ENCODE results near the gene RNU5D-1.

RNU5D-1 gene

DNA sequence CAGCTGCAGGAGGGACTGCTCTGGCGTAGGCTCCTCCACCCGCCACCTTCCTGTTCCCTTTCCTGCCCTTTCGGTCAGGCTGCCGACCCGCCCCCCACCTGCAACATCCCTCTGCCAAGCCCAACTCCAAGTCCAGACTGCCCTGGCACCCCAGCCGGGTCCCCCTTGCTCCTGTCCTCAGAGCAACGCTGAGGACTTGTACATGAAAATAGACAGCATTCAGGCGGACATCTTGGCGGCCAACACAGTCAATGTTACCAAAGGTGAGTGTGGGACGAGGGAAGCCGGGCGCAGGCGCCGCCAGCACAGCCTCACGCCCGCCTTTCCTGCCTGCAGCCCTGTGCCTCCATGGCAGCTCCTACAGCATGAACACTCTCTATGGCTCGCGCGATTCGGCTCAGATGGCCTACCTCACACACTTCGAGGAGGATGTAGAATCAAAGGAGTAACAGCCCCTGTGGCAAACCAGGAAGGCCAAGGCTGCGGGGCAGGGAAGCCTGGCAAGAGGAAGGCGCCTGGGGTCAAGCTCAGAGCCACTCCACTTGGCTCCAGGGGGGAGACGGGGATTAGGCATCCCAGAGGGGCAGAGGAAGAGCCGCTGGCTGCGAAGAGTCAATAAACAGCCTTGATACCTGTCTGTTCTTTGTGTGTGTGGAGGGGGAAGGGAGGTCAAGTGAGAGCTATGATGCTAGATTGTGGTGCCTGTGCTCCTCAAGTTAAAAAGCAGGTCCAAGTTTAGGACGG is 5.8 kb downstream of the RNU5D-1 start:
- Histone ChIP-seq H3K4me1 (ENCODE audit: control insufficient read depth, insufficient read depth, low read length, poor library complexity, severe bottlenecking) (no peaks in the 10 kb centered on the region), H3K4me3 (ENCODE audit: extremely low read depth, insufficient read depth, low read length, poor library complexity, severe bottlenecking) (no peak overlapping the region), H3K36me3 (ENCODE audit: control insufficient read depth, insufficient read depth, low read length) (no peaks in the 10 kb centered on the region), H3K27ac (ENCODE audit: low read depth, low read length, severe bottlenecking) (no peak overlapping the region), H3K9me3 (ENCODE audit: control insufficient read depth, low read length) (no peaks in the 10 kb centered on the region)
- WGBS, 2 experiments (ENCODE audit: insufficient coverage in 2 of 2): 94 to 95% methylated on average over 26 to 27 of the region's 27 CpGs

DNA sequence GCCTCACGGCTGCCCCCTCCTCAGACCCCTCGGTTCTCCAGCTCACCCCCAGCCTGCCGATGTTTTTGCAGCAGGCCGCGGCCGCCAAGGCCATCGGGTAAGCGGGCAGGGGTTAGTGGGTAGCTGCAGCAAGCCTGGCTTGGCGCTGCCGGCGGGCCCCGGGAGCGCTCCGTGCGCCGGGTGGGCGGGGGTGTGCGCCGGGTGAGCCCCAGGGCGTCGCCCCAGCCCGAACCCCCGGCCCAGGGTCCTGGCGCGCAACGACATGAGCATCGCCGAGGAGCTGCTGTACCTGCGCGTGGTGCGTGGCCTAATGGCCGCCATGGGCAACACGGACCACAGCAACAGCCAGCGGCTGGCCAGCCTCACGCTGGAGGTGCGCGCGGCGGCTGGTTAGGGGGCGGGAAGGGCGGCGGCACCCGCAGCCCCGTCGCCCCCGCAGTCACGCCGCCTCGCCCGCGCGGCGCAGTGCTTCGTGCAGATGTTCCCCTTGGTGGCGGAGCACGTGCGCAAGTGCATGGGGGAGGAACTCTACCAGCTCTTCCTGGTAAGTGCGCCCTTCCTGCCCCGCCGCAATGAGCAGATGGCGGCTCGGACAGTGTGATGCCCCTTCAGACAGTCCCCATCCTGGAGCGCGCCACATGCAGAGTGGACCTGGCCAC is 6.5 kb downstream of the RNU5D-1 start:
- Histone ChIP-seq H3K36me3 (ENCODE audit: control insufficient read depth, insufficient read depth, low read length) (no peaks in the 10 kb centered on the region), H3K4me1 (ENCODE audit: control insufficient read depth, insufficient read depth, low read length, poor library complexity, severe bottlenecking) (no peaks in the 10 kb centered on the region), H3K9me3 (ENCODE audit: control insufficient read depth, low read length) (no peaks in the 10 kb centered on the region), H3K4me3 (ENCODE audit: extremely low read depth, insufficient read depth, low read length, poor library complexity, severe bottlenecking) (no peak overlapping the region), H3K27ac (ENCODE audit: low read depth, low read length, severe bottlenecking) (no peak overlapping the region)
- 97 to 98% methylated on average over 57 to 63 of the region's 64 CpGs for WGBS, 2 experiments (ENCODE audit: insufficient coverage in 2 of 2)

DNA sequence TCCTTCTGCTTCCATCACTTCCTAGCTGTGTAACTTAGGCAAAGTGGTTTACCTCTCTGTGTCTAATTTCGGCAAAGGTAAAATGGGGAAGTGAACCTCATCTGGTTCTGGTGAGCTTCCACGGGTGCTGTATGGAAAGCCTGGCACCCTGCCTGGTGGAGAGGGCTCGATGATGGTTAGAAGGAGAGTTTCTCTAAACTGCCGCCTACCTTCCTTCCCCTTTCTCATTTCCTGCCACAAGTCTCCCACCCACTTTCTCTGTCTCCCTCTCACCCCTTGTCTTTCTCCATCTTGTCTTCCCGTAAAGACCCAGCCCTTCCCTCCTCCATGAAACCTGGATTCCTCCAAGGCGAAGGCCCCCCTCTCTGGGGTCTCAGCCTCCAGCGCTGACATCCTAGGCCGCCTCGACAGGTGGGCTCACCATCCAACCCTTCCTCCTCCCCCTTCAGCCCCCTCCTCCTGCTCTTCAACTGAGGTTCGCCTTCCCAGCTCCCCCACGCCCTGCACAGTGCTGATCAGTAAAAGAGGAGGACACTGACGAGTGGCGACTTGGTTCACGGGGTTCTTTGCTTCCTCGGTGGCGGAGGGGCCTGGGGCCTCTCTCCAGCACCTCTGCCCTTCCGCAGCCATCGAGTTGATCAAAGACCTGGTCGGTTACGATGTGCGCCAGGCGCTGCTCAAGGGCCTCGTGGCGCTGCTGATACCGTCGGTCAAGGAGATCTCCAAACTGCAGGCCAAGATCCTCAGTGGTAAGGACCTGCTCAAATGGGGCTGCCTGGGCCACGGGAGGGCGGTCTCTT is 7.3 kb downstream of the RNU5D-1 start:
- Histone ChIP-seq H3K4me3 (ENCODE audit: extremely low read depth, insufficient read depth, low read length, poor library complexity, severe bottlenecking) (no peak overlapping the region), H3K4me1 (ENCODE audit: control insufficient read depth, insufficient read depth, low read length, poor library complexity, severe bottlenecking) (no peaks in the 10 kb centered on the region), H3K27ac (ENCODE audit: low read depth, low read length, severe bottlenecking) (no peak overlapping the region), H3K9me3 (ENCODE audit: control insufficient read depth, low read length) (no peaks in the 10 kb centered on the region), H3K36me3 (ENCODE audit: control insufficient read depth, insufficient read depth, low read length) (no peaks in the 10 kb centered on the region)
- 96 to 98% methylated on average over 19 to 25 of the region's 28 CpGs for WGBS, 2 experiments (ENCODE audit: insufficient coverage in 2 of 2)

GRCh38 chr1:44723064-44723463 is 7.9 kb downstream of the RNU5D-1 start:
- Histone ChIP-seq H3K4me1 (ENCODE audit: control insufficient read depth, insufficient read depth, low read length, poor library complexity, severe bottlenecking) (no peaks in the 10 kb centered on the region), H3K27ac (ENCODE audit: low read depth, low read length, severe bottlenecking) (no peak overlapping the region), H3K36me3 (ENCODE audit: control insufficient read depth, insufficient read depth, low read length) (no peaks in the 10 kb centered on the region), H3K9me3 (ENCODE audit: control insufficient read depth, low read length) (no peaks in the 10 kb centered on the region), H3K4me3 (ENCODE audit: extremely low read depth, insufficient read depth, low read length, poor library complexity, severe bottlenecking) (no peak overlapping the region)
- WGBS, 2 experiments (ENCODE audit: insufficient coverage in 2 of 2): 96 to 99% methylated on average over 8 to 9 of the region's 9 CpGs

- no peaks in the 10 kb centered on the region for H3K36me3 ChIP-seq (ENCODE audit: control insufficient read depth, insufficient read depth, low read length)
- WGBS, 2 experiments (ENCODE audit: insufficient coverage in 2 of 2): 50 to 57% methylated on average over 7 to 8 of the region's 14 CpGs
- H3K4me1 ChIP-seq (ENCODE audit: control insufficient read depth, insufficient read depth, low read length, poor library complexity, severe bottlenecking): no peaks in the 10 kb centered on the region
- peak overlapping the region; percentile 92 for H3K27ac ChIP-seq (ENCODE audit: low read depth, low read length, severe bottlenecking)
- H3K9me3 ChIP-seq (ENCODE audit: control insufficient read depth, low read length): no peaks in the 10 kb centered on the region
- no peak overlapping the region for H3K4me3 ChIP-seq (ENCODE audit: extremely low read depth, insufficient read depth, low read length, poor library complexity, severe bottlenecking)
Measured at GRCh38 chr1:44721485-44722361, 9.2 kb downstream of the RNU5D-1 start.

DNA sequence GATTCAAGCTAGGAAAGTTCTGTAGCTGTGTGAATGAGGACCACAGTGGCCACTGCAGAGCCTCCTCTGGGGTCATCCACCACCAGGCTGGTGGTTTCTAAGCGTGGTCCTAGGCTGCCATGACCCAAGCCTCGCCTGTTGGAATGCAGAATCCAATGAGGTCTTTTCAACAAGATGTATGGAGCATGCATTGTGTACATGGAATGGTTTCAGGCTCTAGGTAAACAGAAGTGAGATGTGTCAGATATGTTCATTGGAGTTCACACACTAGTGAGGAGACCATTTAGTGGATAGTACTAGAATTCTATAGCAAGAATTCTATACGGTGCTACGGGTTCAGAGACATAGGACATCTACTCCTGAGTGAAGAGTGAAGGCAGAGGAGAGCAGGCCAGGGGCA is 10.7 kb downstream of the RNU5D-1 start:
- Histone ChIP-seq H3K4me1 (ENCODE audit: control insufficient read depth, insufficient read depth, low read length, poor library complexity, severe bottlenecking) (no peaks in the 10 kb centered on the region), H3K36me3 (ENCODE audit: control insufficient read depth, insufficient read depth, low read length) (no peaks in the 10 kb centered on the region), H3K4me3 (ENCODE audit: extremely low read depth, insufficient read depth, low read length, poor library complexity, severe bottlenecking) (no peak overlapping the region), H3K9me3 (ENCODE audit: control insufficient read depth, low read length) (no peaks in the 10 kb centered on the region), H3K27ac (ENCODE audit: low read depth, low read length, severe bottlenecking) (no peak overlapping the region)
- WGBS, 2 experiments (ENCODE audit: insufficient coverage in 2 of 2): 39 to 69% methylated on average over 2 to 4 of the region's 4 CpGs

DNA sequence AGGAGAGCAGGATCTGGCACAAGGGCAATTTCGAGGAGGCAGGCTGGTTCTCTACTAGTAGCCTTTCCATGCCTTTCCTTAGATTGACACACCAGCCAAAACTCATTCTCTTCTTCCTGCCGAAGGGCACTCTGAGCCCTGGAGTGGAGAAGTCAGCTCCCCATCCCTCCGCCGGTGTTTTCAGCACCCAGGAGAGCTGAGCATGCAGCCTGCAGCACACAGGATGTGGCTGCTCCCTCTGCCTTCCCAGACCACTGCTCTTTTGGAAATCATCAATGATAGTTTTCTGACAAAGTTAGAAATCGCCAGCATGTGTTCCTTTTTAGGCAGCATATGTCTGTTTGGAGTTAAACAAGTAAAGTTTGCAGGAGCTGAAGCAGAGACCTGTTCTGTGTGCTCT is 11.7 kb downstream of the RNU5D-1 start:
- WGBS, 2 experiments (ENCODE audit: insufficient coverage in 2 of 2): 81 to 91% methylated on average over 3 to 5 of the region's 5 CpGs
- Histone ChIP-seq H3K36me3 (ENCODE audit: control insufficient read depth, insufficient read depth, low read length) (no peaks in the 10 kb centered on the region), H3K4me1 (ENCODE audit: control insufficient read depth, insufficient read depth, low read length, poor library complexity, severe bottlenecking) (no peaks in the 10 kb centered on the region), H3K27ac (ENCODE audit: low read depth, low read length, severe bottlenecking) (no peak overlapping the region), H3K4me3 (ENCODE audit: extremely low read depth, insufficient read depth, low read length, poor library complexity, severe bottlenecking) (no peak overlapping the region), H3K9me3 (ENCODE audit: control insufficient read depth, low read length) (no peaks in the 10 kb centered on the region)

DNA sequence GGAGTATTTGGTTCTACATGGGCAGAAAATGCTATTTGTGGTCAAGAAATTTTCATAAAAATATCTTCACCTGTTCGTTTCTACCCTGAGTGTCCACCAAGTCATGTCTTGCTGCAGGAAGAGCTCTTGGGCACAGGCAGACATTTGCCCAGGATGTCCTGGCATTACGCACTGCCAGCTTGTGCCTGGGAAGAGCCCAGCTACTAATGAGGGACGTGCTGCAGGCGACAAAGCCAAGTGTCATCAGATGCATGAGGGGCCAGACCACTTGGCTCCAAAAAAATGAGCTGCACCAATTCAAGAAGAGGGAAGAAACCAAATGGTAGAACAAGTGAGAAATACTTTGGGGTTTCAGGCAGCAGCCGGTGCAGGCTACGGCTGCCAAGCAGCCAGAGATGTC is 12.9 kb downstream of the RNU5D-1 start:
- no peak overlapping the region for H3K27ac ChIP-seq (ENCODE audit: low read depth, low read length, severe bottlenecking)
- no peak overlapping the region for H3K4me3 ChIP-seq (ENCODE audit: extremely low read depth, insufficient read depth, low read length, poor library complexity, severe bottlenecking)
- no peaks in the 10 kb centered on the region for H3K9me3 ChIP-seq (ENCODE audit: control insufficient read depth, low read length)
- no peaks in the 10 kb centered on the region for H3K4me1 ChIP-seq (ENCODE audit: control insufficient read depth, insufficient read depth, low read length, poor library complexity, severe bottlenecking)
- 94 to 100% methylated on average over 5 to 6 of the region's 6 CpGs for WGBS, 2 experiments (ENCODE audit: insufficient coverage in 2 of 2)
- H3K36me3 ChIP-seq (ENCODE audit: control insufficient read depth, insufficient read depth, low read length): no peaks in the 10 kb centered on the region

DNA sequence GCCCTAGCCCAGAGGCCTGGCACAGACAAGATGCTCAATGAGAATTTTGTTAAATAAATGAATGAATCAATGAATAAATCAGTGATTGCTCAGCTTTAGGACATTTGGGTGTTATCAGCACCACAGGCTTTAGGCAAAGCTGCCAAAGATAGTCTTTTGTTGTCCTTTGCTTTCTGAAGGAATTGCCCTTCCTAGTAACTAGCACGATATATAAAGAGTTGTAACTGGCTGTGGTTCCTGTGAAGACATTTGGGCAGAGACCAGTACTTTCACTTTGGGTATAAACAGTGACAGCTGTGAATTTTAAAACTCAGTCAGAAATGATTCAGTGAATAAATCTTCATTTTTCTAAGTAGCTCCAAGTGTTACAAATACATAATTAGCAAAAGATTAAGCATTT is 13.3 kb downstream of the RNU5D-1 start:
- H3K4me3 ChIP-seq (ENCODE audit: extremely low read depth, insufficient read depth, low read length, poor library complexity, severe bottlenecking): no peak overlapping the region
- H3K36me3 ChIP-seq (ENCODE audit: control insufficient read depth, insufficient read depth, low read length): no peaks in the 10 kb centered on the region
- no peak overlapping the region for H3K27ac ChIP-seq (ENCODE audit: low read depth, low read length, severe bottlenecking)
- no peaks in the 10 kb centered on the region for H3K4me1 ChIP-seq (ENCODE audit: control insufficient read depth, insufficient read depth, low read length, poor library complexity, severe bottlenecking)
- H3K9me3 ChIP-seq (ENCODE audit: control insufficient read depth, low read length): no peaks in the 10 kb centered on the region
- WGBS, 2 experiments (ENCODE audit: insufficient coverage in 2 of 2): no CpG with 5 or more reads among the region's 1 CpG

DNA sequence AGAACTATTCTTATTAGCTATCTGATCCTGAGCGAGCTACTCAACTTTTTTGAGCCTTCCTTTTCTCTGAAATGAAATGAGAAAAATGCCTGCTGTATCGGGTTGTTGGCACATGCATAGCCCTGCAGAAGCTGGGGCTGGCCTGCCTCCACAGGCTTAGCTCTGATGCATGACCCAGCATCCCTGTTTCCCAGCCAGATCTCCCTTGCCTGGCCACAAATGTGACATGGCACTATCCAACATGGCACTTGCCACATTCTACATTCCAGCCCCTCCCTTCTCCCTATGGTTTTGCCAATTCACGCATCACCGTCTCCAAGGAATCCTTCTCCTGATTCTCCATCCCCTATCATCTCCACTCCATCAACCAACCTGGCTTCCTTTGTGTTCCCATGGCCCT is 13.8 kb downstream of the RNU5D-1 start:
- WGBS, 2 experiments (ENCODE audit: insufficient coverage in 2 of 2): 85 to 98% methylated on average over 4 of the region's 4 CpGs

More for the DNA sequence above, 13.8 kb downstream of the RNU5D-1 start:
- H3K4me1 ChIP-seq (ENCODE audit: control insufficient read depth, insufficient read depth, low read length, poor library complexity, severe bottlenecking): no peaks in the 10 kb centered on the region
- no peak overlapping the region for H3K4me3 ChIP-seq (ENCODE audit: extremely low read depth, insufficient read depth, low read length, poor library complexity, severe bottlenecking)
- no peaks in the 10 kb centered on the region for H3K9me3 ChIP-seq (ENCODE audit: control insufficient read depth, low read length)
- H3K36me3 ChIP-seq (ENCODE audit: control insufficient read depth, insufficient read depth, low read length): no peaks in the 10 kb centered on the region
- no peak overlapping the region for H3K27ac ChIP-seq (ENCODE audit: low read depth, low read length, severe bottlenecking)

Data from mesodermal cell (in vitro differentiated cells).